CD4-positive, alpha-beta T cell treated with Interleukin-1 beta for 1 hour (primary cell): ENCODE data around the gene ANXA2R.
"Not testable (repeated sequence)": the region's sequence is repeated elsewhere in the genome, so short reads cannot be mapped to it uniquely, and the experiment has no call there.

Source experiments
- DNase-seq, 2 donors: peaks; one replicate each; pipeline ENCODE4 v3.0.0-alpha.2; 2020 to 2022

The ANXA2R gene

GRCh38 chr5:43033841-43034590 is 6.1 kb downstream of the ANXA2R start:
- no peak for DNase-seq

GRCh38 chr5:43027054-43027785 is 12.9 kb downstream of the ANXA2R start:
- DNase-seq = no peak

GRCh38 chr5:43025184-43025950 is 14.8 kb downstream of the ANXA2R start:
- not testable (repeated sequence) for DNase-seq

- no peak for DNase-seq
These were observed 15.9 kb downstream of the ANXA2R start for GRCh38 chr5:43024217-43024616.

GRCh38 chr5:43021151-43021550 is 19.0 kb downstream of the ANXA2R start:
- DNase-seq = no peak

GRCh38 chr5:43020399-43020746 is 19.7 kb downstream of the ANXA2R start:
- no peak for DNase-seq

- peak; percentile 90 to 91 for DNase-seq
These were observed 20.3 kb downstream of the ANXA2R start for GRCh38 chr5:43019614-43020398.

GRCh38 chr5:43019291-43019613 is 20.9 kb downstream of the ANXA2R start:
- no peak for DNase-seq

- DNase-seq = peak in 1 of 2 donors; percentile 38
These were observed 22.7 kb downstream of the ANXA2R start for GRCh38 chr5:43017428-43017815.

GRCh38 chr5:43016217-43016779 is 23.8 kb downstream of the ANXA2R start:
- DNase-seq = no peak

- DNase-seq = no peak
These were observed 25.6 kb downstream of the ANXA2R start for GRCh38 chr5:43014522-43014921.

- DNase-seq = no peak
These were observed 29.2 kb downstream of the ANXA2R start for GRCh38 chr5:43010935-43011315.

- peak; percentile 94 to 95 for DNase-seq
These were observed 31.6 kb downstream of the ANXA2R start for GRCh38 chr5:43008363-43009153.

- DNase-seq = peak; percentile 85 to 88
These were observed 32.2 kb downstream of the ANXA2R start for GRCh38 chr5:43007911-43008362.

- peak; percentile 81 to 82 for DNase-seq
These were observed 32.7 kb downstream of the ANXA2R start for GRCh38 chr5:43007246-43007910.

GRCh38 chr5:43006424-43007202 is 33.5 kb downstream of the ANXA2R start:
- no peak for DNase-seq

- DNase-seq = no peak
These were observed 35.1 kb downstream of the ANXA2R start for GRCh38 chr5:43005031-43005430.

GRCh38 chr5:43001748-43002147 is 38.4 kb downstream of the ANXA2R start:
- DNase-seq = no peak

GRCh38 chr5:43000914-43001313 is 39.2 kb downstream of the ANXA2R start:
- no peak for DNase-seq

- DNase-seq = no peak
These were observed 39.8 kb downstream of the ANXA2R start for GRCh38 chr5:43000111-43000840.
